ENCODE measurements around the gene GHR.

DNA sequence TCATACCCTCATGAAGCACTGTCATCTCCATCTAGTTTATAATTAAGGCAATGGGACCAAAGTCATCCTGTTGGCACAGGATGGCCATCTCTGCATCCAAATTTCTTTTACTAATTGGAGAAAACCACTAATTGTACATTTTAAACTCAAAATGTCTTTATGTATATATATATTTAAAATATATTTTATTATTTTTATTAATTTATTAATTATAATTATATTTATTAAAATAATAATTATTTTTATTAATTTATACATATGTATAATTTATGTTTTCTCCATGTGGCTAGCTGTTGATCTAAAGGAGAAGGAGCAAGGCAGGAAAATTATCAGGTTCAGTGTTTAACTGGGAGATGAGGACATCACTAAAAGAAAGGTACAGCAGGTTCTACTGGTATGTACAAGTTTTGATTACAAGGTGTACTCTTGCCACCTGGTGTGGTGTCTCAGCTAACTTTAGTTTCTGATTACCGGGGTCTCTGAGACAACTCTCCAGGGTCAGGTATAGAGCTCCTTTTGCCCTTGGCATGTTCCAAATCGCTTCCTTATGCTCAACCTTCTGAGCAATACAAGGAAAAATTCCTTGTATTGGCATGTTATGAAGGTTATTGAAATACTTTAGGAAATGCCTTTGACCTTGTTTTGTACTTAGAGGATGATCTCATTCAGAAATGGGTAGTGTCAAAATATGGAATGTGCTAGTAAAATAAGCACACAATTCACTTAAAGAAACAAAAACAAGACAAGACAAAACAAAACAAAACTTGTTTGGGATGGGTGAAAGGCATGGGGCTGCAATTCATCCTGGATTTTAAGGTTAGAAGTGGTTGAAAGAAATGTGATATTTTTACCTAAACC lies 79.6 kb downstream of the GHR start:
- TF ChIP-seq, protein P1, sequence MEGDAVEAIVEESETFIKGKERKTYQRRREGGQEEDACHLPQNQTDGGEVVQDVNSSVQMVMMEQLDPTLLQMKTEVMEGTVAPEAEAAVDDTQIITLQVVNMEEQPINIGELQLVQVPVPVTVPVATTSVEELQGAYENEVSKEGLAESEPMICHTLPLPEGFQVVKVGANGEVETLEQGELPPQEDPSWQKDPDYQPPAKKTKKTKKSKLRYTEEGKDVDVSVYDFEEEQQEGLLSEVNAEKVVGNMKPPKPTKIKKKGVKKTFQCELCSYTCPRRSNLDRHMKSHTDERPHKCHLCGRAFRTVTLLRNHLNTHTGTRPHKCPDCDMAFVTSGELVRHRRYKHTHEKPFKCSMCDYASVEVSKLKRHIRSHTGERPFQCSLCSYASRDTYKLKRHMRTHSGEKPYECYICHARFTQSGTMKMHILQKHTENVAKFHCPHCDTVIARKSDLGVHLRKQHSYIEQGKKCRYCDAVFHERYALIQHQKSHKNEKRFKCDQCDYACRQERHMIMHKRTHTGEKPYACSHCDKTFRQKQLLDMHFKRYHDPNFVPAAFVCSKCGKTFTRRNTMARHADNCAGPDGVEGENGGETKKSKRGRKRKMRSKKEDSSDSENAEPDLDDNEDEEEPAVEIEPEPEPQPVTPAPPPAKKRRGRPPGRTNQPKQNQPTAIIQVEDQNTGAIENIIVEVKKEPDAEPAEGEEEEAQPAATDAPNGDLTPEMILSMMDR (IDR thresholded peaks at IDR 0.05; ENCODE audit: insufficient read depth, low read length) = no peak
- no peak for TF ChIP-seq SPI1 (IDR thresholded peaks at IDR 0.05; ENCODE audit: borderline replicate concordance, low read depth)
- TF ChIP-seq, protein P2, sequence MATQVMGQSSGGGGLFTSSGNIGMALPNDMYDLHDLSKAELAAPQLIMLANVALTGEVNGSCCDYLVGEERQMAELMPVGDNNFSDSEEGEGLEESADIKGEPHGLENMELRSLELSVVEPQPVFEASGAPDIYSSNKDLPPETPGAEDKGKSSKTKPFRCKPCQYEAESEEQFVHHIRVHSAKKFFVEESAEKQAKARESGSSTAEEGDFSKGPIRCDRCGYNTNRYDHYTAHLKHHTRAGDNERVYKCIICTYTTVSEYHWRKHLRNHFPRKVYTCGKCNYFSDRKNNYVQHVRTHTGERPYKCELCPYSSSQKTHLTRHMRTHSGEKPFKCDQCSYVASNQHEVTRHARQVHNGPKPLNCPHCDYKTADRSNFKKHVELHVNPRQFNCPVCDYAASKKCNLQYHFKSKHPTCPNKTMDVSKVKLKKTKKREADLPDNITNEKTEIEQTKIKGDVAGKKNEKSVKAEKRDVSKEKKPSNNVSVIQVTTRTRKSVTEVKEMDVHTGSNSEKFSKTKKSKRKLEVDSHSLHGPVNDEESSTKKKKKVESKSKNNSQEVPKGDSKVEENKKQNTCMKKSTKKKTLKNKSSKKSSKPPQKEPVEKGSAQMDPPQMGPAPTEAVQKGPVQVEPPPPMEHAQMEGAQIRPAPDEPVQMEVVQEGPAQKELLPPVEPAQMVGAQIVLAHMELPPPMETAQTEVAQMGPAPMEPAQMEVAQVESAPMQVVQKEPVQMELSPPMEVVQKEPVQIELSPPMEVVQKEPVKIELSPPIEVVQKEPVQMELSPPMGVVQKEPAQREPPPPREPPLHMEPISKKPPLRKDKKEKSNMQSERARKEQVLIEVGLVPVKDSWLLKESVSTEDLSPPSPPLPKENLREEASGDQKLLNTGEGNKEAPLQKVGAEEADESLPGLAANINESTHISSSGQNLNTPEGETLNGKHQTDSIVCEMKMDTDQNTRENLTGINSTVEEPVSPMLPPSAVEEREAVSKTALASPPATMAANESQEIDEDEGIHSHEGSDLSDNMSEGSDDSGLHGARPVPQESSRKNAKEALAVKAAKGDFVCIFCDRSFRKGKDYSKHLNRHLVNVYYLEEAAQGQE (IDR thresholded peaks at IDR 0.05; ENCODE audit: insufficient replicate concordance, low read depth) = no peak
- no peak for TF ChIP-seq GABPA (IDR thresholded peaks at IDR 0.05; ENCODE audit: low read depth)
- TF ChIP-seq POLR2AphosphoS5 (IDR thresholded peaks at IDR 0.05; ENCODE audit: low read depth) = no peak

Measured in HL-60 (cell line).